SIG-M5 treated with dmso at 0.1 percent for 504 hours (cell line): ENCODE results near the gene COX7A2.

Experiments used
- DNase-seq: peaks from one replicate; lab custom pipeline; 2025; ENCODE audit not compliant: unreplicated experiment; lab: John Stamatoyannopoulos, UW

The COX7A2 gene, protein sequence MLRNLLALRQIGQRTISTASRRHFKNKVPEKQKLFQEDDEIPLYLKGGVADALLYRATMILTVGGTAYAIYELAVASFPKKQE

GRCh38 chr6:75243333-75244062, at the start of gene COX7A2:
Gene COX7A2, minus strand, starts transcription at chr6:75243801. Its CDS starts 67 bp downstream, at chr6:75243734.
- DNase-seq: peak; percentile 97

- no peak for DNase-seq
These were observed 49.0 kb upstream of the COX7A2 start for GRCh38 chr6:75292555-75292954.

- no peak for DNase-seq
These were observed 48.1 kb upstream of the COX7A2 start for GRCh38 chr6:75291744-75292143.

DNA sequence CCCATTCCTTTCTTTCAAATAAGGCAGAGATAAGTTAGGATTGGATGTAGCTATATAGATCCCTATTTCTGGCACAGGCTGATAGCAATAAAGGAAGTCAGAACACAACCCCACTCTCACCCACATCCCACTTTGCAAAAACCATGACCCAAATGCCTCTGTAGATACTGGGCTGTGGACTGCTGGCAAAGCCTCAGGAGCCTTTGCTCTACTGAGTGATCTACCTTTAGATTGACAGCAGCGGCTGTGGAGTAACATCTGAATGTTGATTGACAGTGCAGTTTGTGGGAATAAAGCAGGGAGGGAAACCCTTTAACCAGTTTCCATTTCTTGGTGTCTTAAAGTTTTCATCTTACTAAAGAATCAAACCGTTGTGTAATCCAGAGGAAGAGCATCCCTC, 47.7 kb upstream of the COX7A2 start:
- DNase-seq: no peak

- no peak for DNase-seq
These were observed 46.7 kb upstream of the COX7A2 start for GRCh38 chr6:75290136-75290945.

GRCh38 chr6:75288023-75288422, 44.4 kb upstream of the COX7A2 start:
- DNase-seq: no peak

DNA sequence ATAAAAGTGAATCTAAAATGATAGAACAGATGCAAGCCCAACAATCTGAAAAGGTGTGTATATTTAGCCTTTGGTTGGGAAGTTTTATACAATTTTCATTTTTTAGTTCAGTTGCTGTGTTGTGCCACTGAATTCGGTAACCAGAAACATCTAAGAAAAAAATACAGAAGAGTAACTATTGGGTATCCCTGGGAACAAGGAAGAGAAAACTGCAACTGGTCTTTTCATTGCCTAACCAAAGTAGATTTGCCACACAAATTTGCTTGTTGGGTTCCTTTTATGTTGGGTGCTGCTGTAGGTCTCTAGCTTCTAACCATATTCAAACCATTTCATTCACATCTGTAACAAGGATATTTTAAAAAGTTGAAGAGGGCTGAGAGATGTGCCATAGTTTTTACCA, 43.8 kb upstream of the COX7A2 start:
- DNase-seq: peak; percentile 60

GRCh38 chr6:75286955-75287354, 43.4 kb upstream of the COX7A2 start:
- no peak for DNase-seq

GRCh38 chr6:75285283-75285639, 41.7 kb upstream of the COX7A2 start:
- peak; percentile 58 for DNase-seq

GRCh38 chr6:75284632-75285282, 41.2 kb upstream of the COX7A2 start, which contains the start of gene TMEM30A:
Gene TMEM30A, minus strand, starts transcription at chr6:75284792. Its CDS starts 154 bp downstream, at chr6:75284638.
- peak; percentile 98 for DNase-seq

GRCh38 chr6:75283907-75284631, 40.5 kb upstream of the COX7A2 start:
- DNase-seq: no peak

GRCh38 chr6:75282706-75283105, 39.1 kb upstream of the COX7A2 start:
- no peak for DNase-seq

DNA sequence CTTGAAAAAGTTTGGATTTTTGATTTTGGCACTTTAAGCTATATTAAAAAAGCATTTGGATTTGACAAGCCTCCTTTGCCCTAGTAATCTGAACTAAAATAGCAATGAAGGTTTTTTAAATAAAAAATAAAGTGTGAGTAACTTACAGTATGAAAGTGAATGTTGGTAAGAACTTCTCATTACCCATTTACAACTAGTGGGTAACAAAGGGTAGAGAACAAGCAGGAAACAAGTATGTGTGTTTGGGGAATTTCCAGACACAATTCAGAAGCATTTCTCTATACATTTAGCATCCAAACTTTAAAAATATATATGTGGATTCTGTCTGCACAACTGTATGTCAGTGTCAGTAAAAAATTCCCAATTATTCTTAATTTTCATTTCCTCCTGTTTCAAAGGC, 38.1 kb upstream of the COX7A2 start:
- DNase-seq: no peak

- DNase-seq: no peak
These were observed 36.7 kb upstream of the COX7A2 start for GRCh38 chr6:75280131-75280855.

DNA sequence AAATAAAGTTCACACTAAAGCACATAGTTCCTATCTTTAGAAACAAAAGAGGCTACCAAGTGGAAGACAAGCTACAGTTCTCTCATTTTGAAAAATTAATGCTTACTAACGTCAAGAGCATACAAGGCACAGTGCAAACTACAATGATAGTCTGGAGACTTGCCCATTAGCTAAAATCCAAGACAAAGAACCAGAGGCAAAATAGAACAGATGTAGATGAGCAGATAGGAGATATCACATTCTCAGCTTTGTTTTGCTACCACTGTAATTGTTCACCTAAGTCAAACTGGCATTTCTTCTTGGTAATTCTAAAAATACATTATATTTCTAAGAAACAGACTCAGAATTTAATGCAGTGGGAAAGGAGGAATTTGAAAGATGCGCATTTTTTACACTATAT, 35.8 kb upstream of the COX7A2 start:
- no peak for DNase-seq

GRCh38 chr6:75278474-75279077, 35.0 kb upstream of the COX7A2 start:
- no peak for DNase-seq

DNA sequence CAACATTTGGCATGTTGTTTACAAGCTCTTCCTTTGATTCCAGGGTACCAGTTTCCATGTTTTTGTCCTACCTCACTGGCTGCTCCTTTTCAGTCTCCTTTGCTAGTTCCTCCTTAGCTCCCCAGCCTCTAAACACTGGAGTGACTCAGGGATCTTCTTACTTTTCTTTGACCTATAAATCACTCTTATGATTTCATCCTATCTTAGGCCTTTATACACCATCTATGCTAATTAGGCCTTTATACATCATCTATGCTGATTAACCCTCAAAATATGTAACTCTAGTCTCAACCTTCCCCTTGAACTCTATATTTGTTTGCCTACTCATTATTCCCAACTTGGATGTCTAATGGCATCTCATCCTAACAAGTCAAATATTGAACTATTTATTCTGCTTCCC, 31.5 kb upstream of the COX7A2 start:
- DNase-seq: no peak

GRCh38 chr6:75273009-75273408, 29.4 kb upstream of the COX7A2 start:
- DNase-seq: no peak

- no peak for DNase-seq
These were observed 28.7 kb upstream of the COX7A2 start for GRCh38 chr6:75272145-75272840.
